Calu3 (cell line): Measurements from ENCODE around the gene TRMU. TPM values are rescaled to one million over a fixed set of nuclear protein-coding genes. Genes with fewer than 3 reads are reported as not detected.

Experiments used
- BruUV-seq: library from RNA; stranded (reverse); fragments of 400-500 nt; replicated peaks from 2 replicates; lab custom pipeline; 2021; lab: Mats Ljungman, UMichigan
- CTCF ChIA-PET: fragments of 300-600 bp; sonication (Branson Sonifier 250); formaldehyde crosslinking; loops from one replicate; lab custom pipeline; 2022; ENCODE audit warnings: antibody characterized with exemption; lab: Charles Lee
- DNase-seq: peaks from one replicate; pipeline ENCODE4 v3.0.0; 2022
- H3K27ac Mint-ChIP-seq: one replicate; pipeline ENCODE4 v1.8.0; 2022; ENCODE audit warnings: mixed read lengths; ENCODE audit not compliant: unreplicated experiment
- H3K27me3 Mint-ChIP-seq: one replicate; pipeline ENCODE4 v1.8.0; 2022; ENCODE audit warnings: mixed read lengths; ENCODE audit not compliant: unreplicated experiment
- H3K36me3 Mint-ChIP-seq: one replicate; pipeline ENCODE4 v1.8.0; 2022; ENCODE audit warnings: mild to moderate bottlenecking, moderate library complexity, mixed read lengths; ENCODE audit not compliant: insufficient read depth, unreplicated experiment
- H3K4me1 Mint-ChIP-seq: one replicate; pipeline ENCODE4 v1.8.0; 2022; ENCODE audit warnings: mild to moderate bottlenecking, low read depth, mixed read lengths; ENCODE audit not compliant: unreplicated experiment
- H3K4me3 Mint-ChIP-seq: one replicate; pipeline ENCODE4 v1.8.0; 2022; ENCODE audit warnings: mild to moderate bottlenecking, low read depth, moderate library complexity, mixed read lengths; ENCODE audit not compliant: unreplicated experiment
- H3K9me3 Mint-ChIP-seq: one replicate; pipeline ENCODE4 v1.8.0; 2022; ENCODE audit warnings: low read depth, mixed read lengths; ENCODE audit not compliant: unreplicated experiment
- CTCF ChIP-seq: fragments of 200-600 bp; IDR thresholded peaks from one replicate; pipeline ENCODE4 v1.8.0; 2022; ENCODE audit warnings: antibody characterized with exemption; ENCODE audit not compliant: unreplicated experiment
- intact Hi-C: fragments of 100-400 bp; cut with micrococcal nuclease; formaldehyde crosslinking; loops from one replicate; pipeline ENCODE4 v1.10.0; 2022; ENCODE audit not compliant: unreplicated experiment
- total RNA-seq: library from RNA; stranded (reverse); gene quantifications from 2 replicates; pipeline ENCODE4 v1.2.3, GENCODE V29; 2022

Gene TRMU
- total RNA-seq, 1 experiment from 2014 or later, result 79.6 TPM

- no peak for DNase-seq
- Mint-ChIP-seq H3K4me3 (peak overlapping the region; percentile 98), H3K27me3 (no peaks in the 10 kb centered on the region), H3K9me3 (peaks cover 3% of the 10 kb centered on the region), H3K27ac (no peak overlapping the region), H3K4me1 (peaks cover 27% of the 10 kb centered on the region), H3K36me3 (peaks cover 60% of the 10 kb centered on the region)
- CTCF ChIA-PET, result no interaction called here
- no TSS peak for BruUV-seq
- TF ChIP-seq CTCF, result no peak
- intact Hi-C loops, result no loop called here
Measured at GRCh38 chr22:46294784-46295183, 40.7 kb upstream of the TRMU start.

DNA sequence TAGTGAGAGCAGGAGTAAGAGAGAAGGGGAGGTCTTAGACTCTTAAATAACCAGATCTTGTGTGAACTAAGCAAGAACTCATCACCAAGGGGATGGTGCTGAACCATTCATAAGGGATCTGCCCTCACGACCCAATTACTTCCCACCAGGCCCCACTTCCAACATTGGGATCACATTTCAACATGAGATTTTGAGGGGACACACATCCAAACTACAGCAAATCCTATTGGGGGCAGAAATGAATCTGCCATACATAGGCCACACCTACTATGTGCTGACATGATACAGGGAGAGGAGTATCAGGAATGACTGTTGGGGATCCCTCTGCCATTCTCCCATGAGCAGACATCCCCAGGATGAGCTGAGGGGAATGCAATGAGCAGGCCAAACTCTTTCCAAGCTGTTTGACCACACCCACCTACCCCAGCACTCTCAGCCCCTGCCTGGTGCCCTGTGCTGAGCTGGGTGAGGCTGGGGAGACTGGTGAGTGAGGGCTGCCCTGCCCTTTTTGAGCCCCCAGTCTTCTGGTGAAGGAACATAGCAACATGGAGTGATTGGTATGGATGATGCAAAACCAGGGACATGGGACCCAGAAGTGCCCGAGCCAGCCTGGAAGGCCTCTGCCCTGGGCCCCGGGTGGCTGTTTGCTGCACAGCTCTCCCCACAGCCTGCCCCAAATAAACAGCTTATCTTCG is 40.1 kb upstream of the TRMU start:
- Mint-ChIP-seq H3K9me3 (peaks cover 3% of the 10 kb centered on the region), H3K4me1 (peaks cover 27% of the 10 kb centered on the region), H3K36me3 (peaks cover 61% of the 10 kb centered on the region), H3K27ac (peak overlapping the region; percentile 92), H3K27me3 (no peaks in the 10 kb centered on the region), H3K4me3 (peak overlapping the region; percentile 98)
- no peak for TF ChIP-seq CTCF
- no TSS peak for BruUV-seq
- no peak for DNase-seq
- intact Hi-C loops, result no loop called here
- CTCF ChIA-PET, result interaction anchor here (0.8 to 1.4 kb wide), 3 partner anchors 12 to 312 kb away, joined by 3 to 8 read pairs (median 4); no protein-coding TSS in a partner anchor

GRCh38 chr22:46296257-46297150 is 39.0 kb upstream of the TRMU start, which contains the start of gene GTSE1:
Gene GTSE1 (plus strand): TSS chr22:46296870. CDS start chr22:46297401, 531 bp downstream.
- Mint-ChIP-seq H3K27me3 (no peaks in the 10 kb centered on the region), H3K4me1 (peaks cover 27% of the 10 kb centered on the region), H3K9me3 (peaks cover 3% of the 10 kb centered on the region), H3K36me3 (peaks cover 54% of the 10 kb centered on the region), H3K4me3 (peak within 1 kb of the TSS; percentile 98), H3K27ac (peak within 1 kb of the TSS; percentile 92)
- no peak for TF ChIP-seq CTCF
- BruUV-seq, result no TSS peak
- CTCF ChIA-PET, result interaction anchor here (0.8 to 1.6 kb wide), 5 partner anchors 11 to 313 kb away, joined by 3 to 8 read pairs (median 4); no protein-coding TSS in a partner anchor
- intact Hi-C loops, result no loop called here
- DNase-seq, result peak; percentile 96

GRCh38 chr22:46297151-46297812 is 38.2 kb upstream of the TRMU start:
- Mint-ChIP-seq H3K36me3 (peaks cover 49% of the 10 kb centered on the region), H3K27ac (peak overlapping the region; percentile 58), H3K4me1 (peaks cover 27% of the 10 kb centered on the region), H3K4me3 (peak overlapping the region; percentile 98), H3K27me3 (no peaks in the 10 kb centered on the region), H3K9me3 (no peaks in the 10 kb centered on the region)
- DNase-seq, result peak; percentile 17
- intact Hi-C loops, result no loop called here
- BruUV-seq, result TSS peak; percentile 54
- CTCF ChIA-PET, result interaction anchor here (0.6 to 1.6 kb wide), 3 partner anchors 99 to 313 kb away, joined by 3 to 5 read pairs (median 3); no protein-coding TSS in a partner anchor
- no peak for TF ChIP-seq CTCF
